ENCODE measurements around the gene PRKCQ. TPM values are rescaled to one million over a fixed set of nuclear protein-coding genes. Genes with fewer than 3 reads are reported as not detected.
"Not testable (repeated sequence)": the region's sequence is repeated elsewhere in the genome, so short reads cannot be mapped to it uniquely, and the experiment has no call there.

Gene PRKCQ
- polyA plus RNA-seq, 1 donor: 22.7 TPM

- DNase-seq: no peak
Observed at GRCh38 chr10:6491841-6492609, 88.1 kb downstream of the PRKCQ start.

- DNase-seq: no peak
Observed at GRCh38 chr10:6490614-6491013, 89.5 kb downstream of the PRKCQ start.

- DNase-seq: no peak
Observed at GRCh38 chr10:6487920-6488319, 92.2 kb downstream of the PRKCQ start.

GRCh38 chr10:6486309-6486708 is 93.8 kb downstream of the PRKCQ start:
- no peak for DNase-seq

- DNase-seq: no peak
Observed at GRCh38 chr10:6482737-6483357, 97.2 kb downstream of the PRKCQ start.

GRCh38 chr10:6478722-6479121 is 101.4 kb downstream of the PRKCQ start:
- DNase-seq: no peak

GRCh38 chr10:6476989-6477388 is 103.1 kb downstream of the PRKCQ start:
- no peak for DNase-seq

GRCh38 chr10:6474871-6475270 is 105.2 kb downstream of the PRKCQ start:
- DNase-seq: no peak

GRCh38 chr10:6473901-6474370 is 106.1 kb downstream of the PRKCQ start:
- DNase-seq: peak; percentile 7

- DNase-seq: no peak
Observed at GRCh38 chr10:6473430-6473829, 106.6 kb downstream of the PRKCQ start.

- DNase-seq: not testable (repeated sequence)
Observed at GRCh38 chr10:6472710-6473005, 107.4 kb downstream of the PRKCQ start.

- DNase-seq: no peak
Observed at GRCh38 chr10:6470894-6471618, 109.0 kb downstream of the PRKCQ start.

GRCh38 chr10:6469661-6470060 is 110.4 kb downstream of the PRKCQ start:
- DNase-seq: no peak

GRCh38 chr10:6465854-6466601 is 114.0 kb downstream of the PRKCQ start:
- DNase-seq: no peak

- DNase-seq: no peak
Observed at GRCh38 chr10:6465437-6465836, 114.6 kb downstream of the PRKCQ start.

- DNase-seq: no peak
Observed at GRCh38 chr10:6464862-6465430, 115.1 kb downstream of the PRKCQ start.

- no peak for DNase-seq
Observed at GRCh38 chr10:6463366-6463765, 116.7 kb downstream of the PRKCQ start.

- no peak for DNase-seq
Observed at GRCh38 chr10:6461961-6462360, 118.1 kb downstream of the PRKCQ start.

- no peak for DNase-seq
Observed at GRCh38 chr10:6460861-6461409, 119.1 kb downstream of the PRKCQ start.

- no peak for DNase-seq
Observed at GRCh38 chr10:6458814-6459213, 121.3 kb downstream of the PRKCQ start.

- DNase-seq: no peak
Observed at GRCh38 chr10:6457376-6457775, 122.7 kb downstream of the PRKCQ start.

- no peak for DNase-seq
Observed at GRCh38 chr10:6456067-6456466, 124.0 kb downstream of the PRKCQ start.
